Transverse colon (tissue), 4 donors: ENCODE measurements around the gene PDE4D.

Experiments
- CTCF ChIP-seq, 5 experiments: fragments of 200-600 bp in 3 of 5; fragments of 450-650 bp in 2 of 5; sonication (generic) in 3 of 5; IDR thresholded peaks; 1 replicate in 2 of 5; 2 replicates in 3 of 5; pipeline ENCODE4 v1.5.1; 2016 to 2017; ENCODE audit warnings: antibody characterized with exemption in 5 of 5, inconsistent platforms in 3 of 5, mild to moderate bottlenecking in 2 of 5, moderate library complexity in 1 of 5
- EP300 ChIP-seq: sonication (generic); formaldehyde crosslinking; IDR thresholded peaks from one replicate; pipeline ENCODE4 v1.6.1; 2017; ENCODE audit warnings: antibody characterized with exemption, low read depth
- POLR2A ChIP-seq: fragments of 450-650 bp; IDR thresholded peaks from one replicate; pipeline ENCODE4 v1.6.1; 2016; ENCODE audit warnings: antibody characterized with exemption, mild to moderate bottlenecking, moderate library complexity
- POLR2AphosphoS5 ChIP-seq, 3 donors: sonication (generic); formaldehyde crosslinking; IDR thresholded peaks; one replicate each; pipeline ENCODE4 v1.6.1; 2016; ENCODE audit warnings: antibody characterized with exemption in 3 of 3

GRCh38 chr5:59840200-59840601, 53.3 kb downstream of the PDE4D start:
- no peak for TF ChIP-seq POLR2A
- TF ChIP-seq POLR2AphosphoS5 (IDR thresholded peaks at IDR 0.05), result no peak
- TF ChIP-seq CTCF (IDR thresholded peaks at IDR 0.05), result no peak
- no peak for TF ChIP-seq EP300
